HepG2 (cell line): ENCODE measurements around the gene POLR1C. TPM values are rescaled to one million over a fixed set of nuclear protein-coding genes. Genes with fewer than 3 reads are reported as not detected.

Experiments used
- ATF7 ChIP-seq, 2 experiments: fragments of 450-650 bp in 1 of 2; sonication (generic) in 1 of 2; formaldehyde crosslinking in 1 of 2; IDR thresholded peaks; 2 replicates each; pipeline versions ENCODE4 v1.4.0 to v1.6.1; 2016 to 2020; ENCODE audit warnings: antibody characterized with exemption in 1 of 2, mild to moderate bottlenecking in 1 of 2, missing genetic modification reagents in 1 of 2
- ATRX ChIP-seq: sonication (generic); formaldehyde crosslinking; IDR thresholded peaks from 2 replicates; pipeline ENCODE4 v1.4.0; 2020; ENCODE audit warnings: missing genetic modification reagents, borderline replicate concordance
- ERF ChIP-seq: IDR thresholded peaks from 2 replicates; pipeline ENCODE4 v1.6.1; 2018; ENCODE audit warnings: missing biosample characterization, missing genetic modification reagents
- HNF4A ChIP-seq: sonication (generic); formaldehyde crosslinking; IDR thresholded peaks from 2 replicates; pipeline ENCODE4 v1.4.0; 2020; ENCODE audit warnings: missing genetic modification reagents
- ISX ChIP-seq: sonication (generic); formaldehyde crosslinking; conservative IDR thresholded peaks from 2 replicates; pipeline ENCODE4 v1.5.0; 2020; ENCODE audit warnings: missing genetic modification reagents
- KLF16 ChIP-seq, 2 experiments: sonication (generic) in 1 of 2; formaldehyde crosslinking in 1 of 2; IDR thresholded peaks; 2 replicates each; pipeline versions ENCODE4 v1.6.1 to v1.8.0; 2016 to 2023; ENCODE audit warnings: missing genetic modification reagents in 2 of 2, missing compliant biosample characterization in 1 of 2
- NR2C2 ChIP-seq: sonication (generic); formaldehyde crosslinking; IDR thresholded peaks from 2 replicates; pipeline ENCODE4 v1.4.0; 2020; ENCODE audit warnings: missing genetic modification reagents, mild to moderate bottlenecking, moderate library complexity, borderline replicate concordance
- YEATS2 ChIP-seq: sonication (generic); formaldehyde crosslinking; IDR thresholded peaks from 2 replicates; pipeline ENCODE4 v1.4.0; 2020; ENCODE audit warnings: missing genetic modification reagents, borderline replicate concordance
- ZC3H4 ChIP-seq: sonication (generic); formaldehyde crosslinking; IDR thresholded peaks from 2 replicates; pipeline ENCODE4 v1.4.0; 2020; ENCODE audit warnings: missing genetic modification reagents, borderline replicate concordance
- ZFP37 ChIP-seq: sonication (generic); formaldehyde crosslinking; IDR thresholded peaks from 2 replicates; pipeline ENCODE4 v1.4.0; 2020; ENCODE audit warnings: missing genetic modification reagents, borderline replicate concordance
- ZFY ChIP-seq: sonication (generic); formaldehyde crosslinking; IDR thresholded peaks from 2 replicates; pipeline ENCODE4 v1.4.0; 2020; ENCODE audit warnings: missing genetic modification reagents
- ZMYM3 ChIP-seq: sonication (generic); formaldehyde crosslinking; IDR thresholded peaks from 2 replicates; pipeline ENCODE4 v1.5.1; 2020; ENCODE audit warnings: mild to moderate bottlenecking, missing genetic modification reagents
- ZNF251 ChIP-seq: sonication (generic); formaldehyde crosslinking; IDR thresholded peaks from 2 replicates; pipeline ENCODE4 v1.9.0; 2021; ENCODE audit warnings: mild to moderate bottlenecking, missing genetic modification reagents
- ZNF562 ChIP-seq: sonication (generic); formaldehyde crosslinking; IDR thresholded peaks from 2 replicates; pipeline ENCODE4 v1.8.0; 2022; ENCODE audit warnings: missing genetic modification reagents, borderline replicate concordance
- ZNF605 ChIP-seq: sonication (generic); formaldehyde crosslinking; IDR thresholded peaks from 2 replicates; pipeline ENCODE4 v1.8.0; 2022; ENCODE audit warnings: mild to moderate bottlenecking, missing genetic modification reagents
- ZNF615 ChIP-seq: sonication (generic); formaldehyde crosslinking; IDR thresholded peaks from 2 replicates; pipeline ENCODE4 v1.5.0; 2020; ENCODE audit warnings: mild to moderate bottlenecking, missing genetic modification reagents, borderline replicate concordance
- ZNF652 ChIP-seq: IDR thresholded peaks from 2 replicates; pipeline ENCODE4 v1.6.1; 2016; ENCODE audit warnings: low read depth, borderline replicate concordance
- ZNF775 ChIP-seq: sonication (generic); formaldehyde crosslinking; IDR thresholded peaks from 2 replicates; pipeline ENCODE4 v1.4.0; 2020; ENCODE audit warnings: missing genetic modification reagents, mild to moderate bottlenecking, moderate library complexity, borderline replicate concordance
- polyA plus RNA-seq, 8 experiments: library from polyadenylated mRNA; depleted of rRNA in 3 of 8; stranded (reverse) in 7 of 8; unstranded in 1 of 8; fragments of >200 nt; fragmentation: Illumina TruSeq in 4 of 8; extraction: Trizol in 4 of 8; gene quantifications; 2 replicates each; pipeline versions ENCODE4 v1.2.1 to v1.2.3, GENCODE V29; 2011 to 2016; ENCODE audit warnings: low read depth in 4 of 8, missing spikeins in 1 of 8, mixed read lengths in 1 of 8; ENCODE audit not compliant: insufficient read depth in 1 of 8
- total RNA-seq, 5 experiments: library from RNA; depleted of rRNA; stranded (reverse); fragments of >200 nt; fragmentation: Illumina TruSeq; extraction: Trizol; gene quantifications; 2 replicates each; pipeline ENCODE4 v1.2.3, GENCODE V29; 2016; ENCODE audit warnings: low read depth in 1 of 5
- TF ChIP-seq, protein P1 (sequence below): sonication (generic); formaldehyde crosslinking; IDR thresholded peaks from 2 replicates; pipeline ENCODE4 v1.4.0; 2020; ENCODE audit warnings: mild to moderate bottlenecking, low read depth, missing genetic modification reagents
- TF ChIP-seq, protein P2 (sequence below): sonication (generic); formaldehyde crosslinking; conservative IDR thresholded peaks from 2 replicates; pipeline ENCODE4 v1.8.1; 2023; ENCODE audit warnings: missing genetic modification reagents
- TF ChIP-seq, protein P3 (sequence below): sonication (generic); formaldehyde crosslinking; IDR thresholded peaks from 2 replicates; pipeline ENCODE4 v1.5.1; 2020; ENCODE audit warnings: mild to moderate bottlenecking, missing genetic modification reagents, borderline replicate concordance

Gene POLR1C
- total and polyA plus RNA-seq, 2 of the 13 experiments (the other 11 are each of a cell fraction or from before 2014, with no cell fraction given) = 62.6 to 72.2 TPM

DNA sequence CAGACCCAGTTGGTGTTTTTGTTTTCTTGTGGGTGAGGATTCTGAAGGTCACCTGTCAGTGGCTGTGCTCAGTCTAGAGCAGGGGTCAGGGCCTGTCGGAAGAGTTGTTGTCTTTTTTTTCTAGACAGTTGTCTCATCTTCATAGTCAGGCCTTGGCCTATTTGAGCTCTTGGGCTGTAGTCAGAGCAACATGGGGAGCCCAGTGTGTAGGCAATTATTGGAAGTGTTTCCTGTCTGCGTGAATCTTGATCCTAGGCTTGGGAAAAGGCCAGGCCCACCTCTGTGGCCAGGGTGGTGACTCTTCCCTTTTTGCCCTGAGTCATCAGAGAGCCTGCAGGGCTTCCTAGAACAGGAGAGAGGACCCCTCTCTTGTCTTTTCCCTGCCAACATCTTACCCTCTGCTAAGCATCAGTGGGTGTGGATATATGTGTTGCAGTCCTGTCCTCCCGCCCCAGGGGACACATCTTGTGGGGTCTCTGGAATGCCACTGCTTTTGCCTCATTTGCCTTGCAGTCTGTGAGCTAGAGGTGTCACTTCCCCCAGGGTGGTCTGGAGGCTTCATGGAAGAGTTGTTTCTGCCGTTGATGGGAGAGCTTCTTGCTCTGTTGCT is 28.1 kb upstream of the POLR1C start (continued):
- TF ChIP-seq ZNF251 = no peak
- no peak for TF ChIP-seq ZC3H4 (CRISPR knock-in tag)
- no peak for TF ChIP-seq ZNF775 (CRISPR knock-in tag)
- TF ChIP-seq ZNF652 = no peak; the same call in 1 of the 2 replicates
- TF ChIP-seq, protein P1, sequence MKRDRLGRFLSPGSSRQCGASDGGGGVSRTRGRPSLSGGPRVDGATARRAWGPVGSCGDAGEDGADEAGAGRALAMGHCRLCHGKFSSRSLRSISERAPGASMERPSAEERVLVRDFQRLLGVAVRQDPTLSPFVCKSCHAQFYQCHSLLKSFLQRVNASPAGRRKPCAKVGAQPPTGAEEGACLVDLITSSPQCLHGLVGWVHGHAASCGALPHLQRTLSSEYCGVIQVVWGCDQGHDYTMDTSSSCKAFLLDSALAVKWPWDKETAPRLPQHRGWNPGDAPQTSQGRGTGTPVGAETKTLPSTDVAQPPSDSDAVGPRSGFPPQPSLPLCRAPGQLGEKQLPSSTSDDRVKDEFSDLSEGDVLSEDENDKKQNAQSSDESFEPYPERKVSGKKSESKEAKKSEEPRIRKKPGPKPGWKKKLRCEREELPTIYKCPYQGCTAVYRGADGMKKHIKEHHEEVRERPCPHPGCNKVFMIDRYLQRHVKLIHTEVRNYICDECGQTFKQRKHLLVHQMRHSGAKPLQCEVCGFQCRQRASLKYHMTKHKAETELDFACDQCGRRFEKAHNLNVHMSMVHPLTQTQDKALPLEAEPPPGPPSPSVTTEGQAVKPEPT = no peak
- 0 out of 2 replicates have a peak, but pooled peaks have one; percentile 34 for TF ChIP-seq ZFP37 (CRISPR knock-in tag)
- no peak for TF ChIP-seq KLF16 (CRISPR knock-in tag; IDR thresholded peaks at IDR 0.05)
- TF ChIP-seq HNF4A (CRISPR knock-in tag) = peak; percentile 67
- TF ChIP-seq YEATS2 = peak; percentile 29; the same call in 1 of the 2 replicates
- TF ChIP-seq NR2C2 = no peak; the same call in 1 of the 2 replicates
- peak; percentile 76 for TF ChIP-seq ZFY
- TF ChIP-seq ZMYM3 (CRISPR knock-in tag) = peak; percentile 64; the same call in 1 of the 2 replicates
- no peak for TF ChIP-seq ZNF615 (CRISPR knock-in tag)
- no peak for TF ChIP-seq ATF7 (IDR thresholded peaks at IDR 0.05)
- no peak for TF ChIP-seq ATF7 (CRISPR knock-in tag; IDR thresholded peaks at IDR 0.05)
- peak; percentile 82 for TF ChIP-seq ERF (CRISPR knock-in tag)
- 0 out of 2 replicates have a peak, but pooled peaks have one; percentile 0 for TF ChIP-seq ISX (CRISPR knock-in tag)
- TF ChIP-seq, protein P2, sequence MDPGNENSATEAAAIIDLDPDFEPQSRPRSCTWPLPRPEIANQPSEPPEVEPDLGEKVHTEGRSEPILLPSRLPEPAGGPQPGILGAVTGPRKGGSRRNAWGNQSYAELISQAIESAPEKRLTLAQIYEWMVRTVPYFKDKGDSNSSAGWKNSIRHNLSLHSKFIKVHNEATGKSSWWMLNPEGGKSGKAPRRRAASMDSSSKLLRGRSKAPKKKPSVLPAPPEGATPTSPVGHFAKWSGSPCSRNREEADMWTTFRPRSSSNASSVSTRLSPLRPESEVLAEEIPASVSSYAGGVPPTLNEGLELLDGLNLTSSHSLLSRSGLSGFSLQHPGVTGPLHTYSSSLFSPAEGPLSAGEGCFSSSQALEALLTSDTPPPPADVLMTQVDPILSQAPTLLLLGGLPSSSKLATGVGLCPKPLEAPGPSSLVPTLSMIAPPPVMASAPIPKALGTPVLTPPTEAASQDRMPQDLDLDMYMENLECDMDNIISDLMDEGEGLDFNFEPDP (CRISPR knock-in tag) = no peak
- no peak for TF ChIP-seq ATRX (CRISPR knock-in tag)
- 0 out of 2 replicates have a peak, but pooled peaks have one; percentile 26 for TF ChIP-seq ZNF605
- no peak for TF ChIP-seq ZNF562 (CRISPR knock-in tag)
- TF ChIP-seq, protein P3, sequence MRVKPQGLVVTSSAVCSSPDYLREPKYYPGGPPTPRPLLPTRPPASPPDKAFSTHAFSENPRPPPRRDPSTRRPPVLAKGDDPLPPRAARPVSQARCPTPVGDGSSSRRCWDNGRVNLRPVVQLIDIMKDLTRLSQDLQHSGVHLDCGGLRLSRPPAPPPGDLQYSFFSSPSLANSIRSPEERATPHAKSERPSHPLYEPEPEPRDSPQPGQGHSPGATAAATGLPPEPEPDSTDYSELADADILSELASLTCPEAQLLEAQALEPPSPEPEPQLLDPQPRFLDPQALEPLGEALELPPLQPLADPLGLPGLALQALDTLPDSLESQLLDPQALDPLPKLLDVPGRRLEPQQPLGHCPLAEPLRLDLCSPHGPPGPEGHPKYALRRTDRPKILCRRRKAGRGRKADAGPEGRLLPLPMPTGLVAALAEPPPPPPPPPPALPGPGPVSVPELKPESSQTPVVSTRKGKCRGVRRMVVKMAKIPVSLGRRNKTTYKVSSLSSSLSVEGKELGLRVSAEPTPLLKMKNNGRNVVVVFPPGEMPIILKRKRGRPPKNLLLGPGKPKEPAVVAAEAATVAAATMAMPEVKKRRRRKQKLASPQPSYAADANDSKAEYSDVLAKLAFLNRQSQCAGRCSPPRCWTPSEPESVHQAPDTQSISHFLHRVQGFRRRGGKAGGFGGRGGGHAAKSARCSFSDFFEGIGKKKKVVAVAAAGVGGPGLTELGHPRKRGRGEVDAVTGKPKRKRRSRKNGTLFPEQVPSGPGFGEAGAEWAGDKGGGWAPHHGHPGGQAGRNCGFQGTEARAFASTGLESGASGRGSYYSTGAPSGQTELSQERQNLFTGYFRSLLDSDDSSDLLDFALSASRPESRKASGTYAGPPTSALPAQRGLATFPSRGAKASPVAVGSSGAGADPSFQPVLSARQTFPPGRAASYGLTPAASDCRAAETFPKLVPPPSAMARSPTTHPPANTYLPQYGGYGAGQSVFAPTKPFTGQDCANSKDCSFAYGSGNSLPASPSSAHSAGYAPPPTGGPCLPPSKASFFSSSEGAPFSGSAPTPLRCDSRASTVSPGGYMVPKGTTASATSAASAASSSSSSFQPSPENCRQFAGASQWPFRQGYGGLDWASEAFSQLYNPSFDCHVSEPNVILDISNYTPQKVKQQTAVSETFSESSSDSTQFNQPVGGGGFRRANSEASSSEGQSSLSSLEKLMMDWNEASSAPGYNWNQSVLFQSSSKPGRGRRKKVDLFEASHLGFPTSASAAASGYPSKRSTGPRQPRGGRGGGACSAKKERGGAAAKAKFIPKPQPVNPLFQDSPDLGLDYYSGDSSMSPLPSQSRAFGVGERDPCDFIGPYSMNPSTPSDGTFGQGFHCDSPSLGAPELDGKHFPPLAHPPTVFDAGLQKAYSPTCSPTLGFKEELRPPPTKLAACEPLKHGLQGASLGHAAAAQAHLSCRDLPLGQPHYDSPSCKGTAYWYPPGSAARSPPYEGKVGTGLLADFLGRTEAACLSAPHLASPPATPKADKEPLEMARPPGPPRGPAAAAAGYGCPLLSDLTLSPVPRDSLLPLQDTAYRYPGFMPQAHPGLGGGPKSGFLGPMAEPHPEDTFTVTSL = peak; percentile 78; the same call in 1 of the 2 replicates
